ENCODE measurements around the gene ATG12. TPM values are rescaled to one million over a fixed set of nuclear protein-coding genes. Genes with fewer than 3 reads are reported as not detected.

Gene ATG12
- total and polyA plus RNA-seq, 2 experiments from 2014 or later, result 66.0 to 85.7 TPM

DNA sequence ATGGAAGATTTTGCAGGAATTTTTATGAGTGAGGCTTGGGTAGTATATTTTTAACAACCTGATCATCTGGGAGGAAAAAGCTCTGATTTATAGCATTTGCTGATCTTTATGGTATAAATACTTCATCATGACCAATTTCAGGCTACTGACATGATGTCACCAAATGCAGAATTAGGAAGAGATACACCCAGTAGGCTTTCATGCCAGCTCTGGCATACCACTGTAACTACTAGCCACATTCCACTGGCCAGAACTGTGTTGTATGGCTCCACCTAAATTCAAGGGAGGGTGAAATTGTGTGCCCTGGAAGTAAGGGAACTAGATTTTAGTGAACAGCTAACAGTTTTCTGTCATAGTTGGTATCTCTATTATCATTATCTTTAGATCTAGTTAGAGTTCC is 18.0 kb upstream of the ATG12 start:
- H2AFZ ChIP-seq, result no peak overlapping the region
- peaks cover 24% of the 10 kb centered on the region for H3K4me1 ChIP-seq (ENCODE audit: insufficient read depth)
- peaks cover 99% of the 10 kb centered on the region for H3K79me2 ChIP-seq
- H3K9me3 ChIP-seq (ENCODE audit: low read depth), result no peaks in the 10 kb centered on the region
- no peak overlapping the region for H3K4me3 ChIP-seq
- H4K20me1 ChIP-seq (ENCODE audit: insufficient read depth, poor library complexity, severe bottlenecking), result peaks cover 32% of the 10 kb centered on the region
- H3K27me3 ChIP-seq, result no peaks in the 10 kb centered on the region
- no peaks in the 10 kb centered on the region for H3K36me3 ChIP-seq (replicated peaks; ENCODE audit: insufficient read depth, low read depth)
- no peak for DNase-seq (ENCODE audit: low spot score)
- H3K27ac ChIP-seq, result no peak overlapping the region
- no peaks in the 10 kb centered on the region for H3K9me2 ChIP-seq (replicated peaks; ENCODE audit: insufficient read depth)
- H3K4me2 ChIP-seq, result no peak overlapping the region
- TF ChIP-seq, protein P1, sequence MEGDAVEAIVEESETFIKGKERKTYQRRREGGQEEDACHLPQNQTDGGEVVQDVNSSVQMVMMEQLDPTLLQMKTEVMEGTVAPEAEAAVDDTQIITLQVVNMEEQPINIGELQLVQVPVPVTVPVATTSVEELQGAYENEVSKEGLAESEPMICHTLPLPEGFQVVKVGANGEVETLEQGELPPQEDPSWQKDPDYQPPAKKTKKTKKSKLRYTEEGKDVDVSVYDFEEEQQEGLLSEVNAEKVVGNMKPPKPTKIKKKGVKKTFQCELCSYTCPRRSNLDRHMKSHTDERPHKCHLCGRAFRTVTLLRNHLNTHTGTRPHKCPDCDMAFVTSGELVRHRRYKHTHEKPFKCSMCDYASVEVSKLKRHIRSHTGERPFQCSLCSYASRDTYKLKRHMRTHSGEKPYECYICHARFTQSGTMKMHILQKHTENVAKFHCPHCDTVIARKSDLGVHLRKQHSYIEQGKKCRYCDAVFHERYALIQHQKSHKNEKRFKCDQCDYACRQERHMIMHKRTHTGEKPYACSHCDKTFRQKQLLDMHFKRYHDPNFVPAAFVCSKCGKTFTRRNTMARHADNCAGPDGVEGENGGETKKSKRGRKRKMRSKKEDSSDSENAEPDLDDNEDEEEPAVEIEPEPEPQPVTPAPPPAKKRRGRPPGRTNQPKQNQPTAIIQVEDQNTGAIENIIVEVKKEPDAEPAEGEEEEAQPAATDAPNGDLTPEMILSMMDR (IDR thresholded peaks at IDR 0.05; ENCODE audit: poor library complexity), result no peak
- TF ChIP-seq EZH2phosphoT487 (IDR thresholded peaks at IDR 0.05; ENCODE audit: low read depth, severe bottlenecking, unreplicated experiment) (no peak), EZH2 (IDR thresholded peaks at IDR 0.05; ENCODE audit: borderline replicate concordance) (no peak)

- no peaks in the 10 kb centered on the region for H3K27me3 ChIP-seq
- peaks cover 24% of the 10 kb centered on the region for H3K4me1 ChIP-seq (ENCODE audit: insufficient read depth)
- H3K9me2 ChIP-seq (replicated peaks; ENCODE audit: insufficient read depth), result no peaks in the 10 kb centered on the region
- peaks cover 99% of the 10 kb centered on the region for H3K79me2 ChIP-seq
- peaks cover 30% of the 10 kb centered on the region for H4K20me1 ChIP-seq (ENCODE audit: insufficient read depth, poor library complexity, severe bottlenecking)
- no peak overlapping the region for H3K4me2 ChIP-seq
- no peaks in the 10 kb centered on the region for H3K36me3 ChIP-seq (replicated peaks; ENCODE audit: insufficient read depth, low read depth)
- no peak for TF ChIP-seq EZH2phosphoT487 (IDR thresholded peaks at IDR 0.05; ENCODE audit: low read depth, severe bottlenecking, unreplicated experiment)
- no peak for TF ChIP-seq EZH2 (IDR thresholded peaks at IDR 0.05; ENCODE audit: borderline replicate concordance)
- TF ChIP-seq, protein P1 (IDR thresholded peaks at IDR 0.05; ENCODE audit: poor library complexity), result no peak
- no peak overlapping the region for H3K27ac ChIP-seq
- no peaks in the 10 kb centered on the region for H3K9me3 ChIP-seq (ENCODE audit: low read depth)
- no peak for DNase-seq (ENCODE audit: low spot score)
- WGBS (ENCODE audit: low lambda C conversion rate, missing lambda C conversion rate), result 99% methylated on average over 3 of the region's 3 CpGs
- H3K4me3 ChIP-seq, result no peak overlapping the region
- H2AFZ ChIP-seq, result no peak overlapping the region
These were observed 17.0 kb upstream of the ATG12 start for GRCh38 chr5:115858396-115858795.

DNA sequence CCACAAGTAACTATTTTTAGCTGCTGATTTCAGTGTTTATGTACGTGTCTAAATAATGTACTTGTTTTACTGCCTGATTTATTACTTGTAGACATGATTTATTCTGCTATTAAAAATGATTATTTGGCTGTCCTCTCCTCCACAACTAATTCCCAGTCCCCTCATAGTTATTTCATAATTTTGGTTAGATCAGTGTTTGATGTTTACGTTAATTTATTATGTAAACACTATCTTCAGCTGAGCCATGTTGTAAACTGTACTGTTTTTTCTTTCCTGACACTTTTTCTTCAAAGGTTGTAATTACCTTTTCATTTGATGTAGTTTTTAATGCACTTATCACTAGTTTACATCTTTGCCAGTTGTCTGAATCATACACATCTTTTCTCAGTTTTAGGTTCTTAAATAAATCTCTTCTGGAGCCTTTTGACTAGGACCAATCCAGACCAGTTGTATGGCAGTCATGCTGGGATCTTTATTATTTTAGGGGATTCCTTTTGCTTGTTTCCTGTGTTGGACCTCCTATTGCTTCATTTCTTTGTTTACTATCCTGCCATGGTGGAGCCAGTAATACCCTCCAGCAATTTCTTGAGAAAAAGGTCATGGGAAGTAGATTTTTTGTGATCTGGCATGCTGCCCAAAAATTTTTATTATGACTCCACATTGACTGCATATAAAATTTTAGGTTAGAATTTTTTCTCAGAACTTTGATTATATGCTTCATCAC is 16.4 kb upstream of the ATG12 start:
- H3K79me2 ChIP-seq, result peaks cover 99% of the 10 kb centered on the region

More for the DNA sequence above, 16.4 kb upstream of the ATG12 start:
- WGBS (ENCODE audit: low lambda C conversion rate, missing lambda C conversion rate), result 46% methylated on average over 2 of the region's 2 CpGs
- Histone ChIP-seq H3K27ac (no peak overlapping the region), H4K20me1 (ENCODE audit: insufficient read depth, poor library complexity, severe bottlenecking) (peaks cover 30% of the 10 kb centered on the region), H3K36me3 (replicated peaks; ENCODE audit: insufficient read depth, low read depth) (no peaks in the 10 kb centered on the region), H3K9me3 (ENCODE audit: low read depth) (no peaks in the 10 kb centered on the region), H2AFZ (no peak overlapping the region), H3K27me3 (no peaks in the 10 kb centered on the region), H3K4me3 (no peak overlapping the region), H3K9me2 (replicated peaks; ENCODE audit: insufficient read depth) (no peaks in the 10 kb centered on the region), H3K4me1 (ENCODE audit: insufficient read depth) (peaks cover 24% of the 10 kb centered on the region), H3K4me2 (peak overlapping the region; percentile 37)
- TF ChIP-seq EZH2phosphoT487 (IDR thresholded peaks at IDR 0.05; ENCODE audit: low read depth, severe bottlenecking, unreplicated experiment) (no peak), EZH2 (IDR thresholded peaks at IDR 0.05; ENCODE audit: borderline replicate concordance) (no peak)
- TF ChIP-seq, protein P1 (IDR thresholded peaks at IDR 0.05; ENCODE audit: poor library complexity), result no peak
- no peak for DNase-seq (ENCODE audit: low spot score)

Data from hepatocyte (in vitro differentiated cells).